SH-SY5Y (cell line): ENCODE results near the gene SLC18A3.

Experiments
- GATA2 ChIP-seq: IDR thresholded peaks from 2 replicates; pipeline ENCODE4 v1.6.1; 2011; ENCODE audit warnings: mild to moderate bottlenecking, low read depth, low read length
- GATA3 ChIP-seq: IDR thresholded peaks from 2 replicates; pipeline ENCODE4 v1.6.1; 2011; ENCODE audit warnings: low read depth, mild to moderate bottlenecking, low read length, moderate library complexity

- TF ChIP-seq GATA2: no peak
- TF ChIP-seq GATA3: no peak
Measured at GRCh38 chr10:49602380-49603023, 7.6 kb upstream of the SLC18A3 start.
